ENCODE measurements around the gene INPPL1.

- no peak for TF ChIP-seq EZH2 (IDR thresholded peaks at IDR 0.05)
- TF ChIP-seq POLR2AphosphoS5 (IDR thresholded peaks at IDR 0.05; ENCODE audit: borderline replicate concordance, low read depth, low read length) = no peak
Measured at GRCh38 chr11:72237112-72237931, 12.8 kb downstream of the INPPL1 start.

Data from SK-N-MC (cell line).